ENCODE results near the gene USPL1. TPM values are rescaled to one million over a fixed set of nuclear protein-coding genes. Genes with fewer than 3 reads are reported as not detected.

USPL1 gene
- total RNA-seq, 1 donor from 2014 or later: 18.4 TPM

GRCh38 chr13:30679483-30680330, 62.0 kb downstream of the USPL1 start:
- Histone ChIP-seq H3K9me3 (no peaks in the 10 kb centered on the region), H3K4me1 (peaks cover 5% of the 10 kb centered on the region), H3K36me3 (no peaks in the 10 kb centered on the region), H3K4me3 (no peak overlapping the region), H3K27ac (no peak overlapping the region), H3K27me3 (no peaks in the 10 kb centered on the region)
- TF ChIP-seq POLR2AphosphoS5 (IDR thresholded peaks at IDR 0.05; ENCODE audit: insufficient read depth in 1 of 2, low read depth in 1 of 2) (no peak), POLR2A (IDR thresholded peaks at IDR 0.05) (no peak)
- TF ChIP-seq, protein P1, sequence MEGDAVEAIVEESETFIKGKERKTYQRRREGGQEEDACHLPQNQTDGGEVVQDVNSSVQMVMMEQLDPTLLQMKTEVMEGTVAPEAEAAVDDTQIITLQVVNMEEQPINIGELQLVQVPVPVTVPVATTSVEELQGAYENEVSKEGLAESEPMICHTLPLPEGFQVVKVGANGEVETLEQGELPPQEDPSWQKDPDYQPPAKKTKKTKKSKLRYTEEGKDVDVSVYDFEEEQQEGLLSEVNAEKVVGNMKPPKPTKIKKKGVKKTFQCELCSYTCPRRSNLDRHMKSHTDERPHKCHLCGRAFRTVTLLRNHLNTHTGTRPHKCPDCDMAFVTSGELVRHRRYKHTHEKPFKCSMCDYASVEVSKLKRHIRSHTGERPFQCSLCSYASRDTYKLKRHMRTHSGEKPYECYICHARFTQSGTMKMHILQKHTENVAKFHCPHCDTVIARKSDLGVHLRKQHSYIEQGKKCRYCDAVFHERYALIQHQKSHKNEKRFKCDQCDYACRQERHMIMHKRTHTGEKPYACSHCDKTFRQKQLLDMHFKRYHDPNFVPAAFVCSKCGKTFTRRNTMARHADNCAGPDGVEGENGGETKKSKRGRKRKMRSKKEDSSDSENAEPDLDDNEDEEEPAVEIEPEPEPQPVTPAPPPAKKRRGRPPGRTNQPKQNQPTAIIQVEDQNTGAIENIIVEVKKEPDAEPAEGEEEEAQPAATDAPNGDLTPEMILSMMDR (IDR thresholded peaks at IDR 0.05): peak in 1 of 3 experiments; percentile 22
- intact Hi-C loops (cut with DNase I): loop anchor here (5.0 to 10.0 kb wide), 3 partner anchors 125 to 365 kb away; no protein-coding TSS in a partner anchor
- no peak for DNase-seq (ENCODE audit: extremely low spot score in 2 of 2)

DNA sequence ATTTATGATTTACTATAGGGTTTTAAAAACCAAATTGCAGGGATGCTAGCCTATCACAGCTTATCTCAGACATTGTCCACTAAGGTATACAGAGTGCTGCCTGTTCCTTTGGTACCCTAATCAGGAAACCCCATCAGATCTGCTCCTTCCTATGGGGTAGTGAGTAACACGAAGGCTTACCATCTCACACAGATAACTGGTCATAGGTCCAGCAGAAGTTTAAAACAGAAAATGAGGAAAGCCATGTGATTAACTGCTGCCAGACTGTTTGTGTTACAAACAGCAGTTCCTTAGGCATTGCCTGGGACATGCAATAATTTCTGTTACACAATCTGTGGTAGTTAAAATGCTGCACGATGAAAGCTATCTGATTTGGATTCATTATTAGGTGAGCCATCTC, 64.1 kb downstream of the USPL1 start:
- no peak for DNase-seq (ENCODE audit: extremely low spot score in 2 of 2)
- Histone ChIP-seq H3K4me3 (no peak overlapping the region), H3K4me1 (peaks cover 5% of the 10 kb centered on the region), H3K27ac (peak overlapping the region; percentile 23), H3K27me3 (no peaks in the 10 kb centered on the region), H3K9me3 (no peaks in the 10 kb centered on the region), H3K36me3 (no peaks in the 10 kb centered on the region)
- intact Hi-C loops (cut with DNase I): no loop called here
- TF ChIP-seq, protein P1 (IDR thresholded peaks at IDR 0.05): no peak
- TF ChIP-seq POLR2AphosphoS5 (IDR thresholded peaks at IDR 0.05; ENCODE audit: insufficient read depth in 1 of 2, low read depth in 1 of 2): no peak
- no peak for TF ChIP-seq POLR2A (IDR thresholded peaks at IDR 0.05)

- Histone ChIP-seq H3K9me3 (no peaks in the 10 kb centered on the region), H3K36me3 (no peaks in the 10 kb centered on the region), H3K4me1 (peaks cover 5% of the 10 kb centered on the region), H3K27ac (no peak overlapping the region), H3K27me3 (no peaks in the 10 kb centered on the region), H3K4me3 (no peak overlapping the region)
- intact Hi-C loops (cut with DNase I): no loop called here
- no peak for TF ChIP-seq POLR2AphosphoS5 (IDR thresholded peaks at IDR 0.05; ENCODE audit: insufficient read depth in 1 of 2, low read depth in 1 of 2)
- no peak for TF ChIP-seq POLR2A (IDR thresholded peaks at IDR 0.05)
- TF ChIP-seq, protein P1 (IDR thresholded peaks at IDR 0.05): no peak
- no peak for DNase-seq (ENCODE audit: extremely low spot score in 2 of 2)
Measured at GRCh38 chr13:30685320-30685859, 67.7 kb downstream of the USPL1 start.

- Histone ChIP-seq H3K36me3 (no peaks in the 10 kb centered on the region), H3K9me3 (no peaks in the 10 kb centered on the region), H3K4me1 (peaks cover 10% of the 10 kb centered on the region), H3K27ac (no peak overlapping the region), H3K27me3 (no peaks in the 10 kb centered on the region), H3K4me3 (no peak overlapping the region)
- no peak for DNase-seq (ENCODE audit: extremely low spot score in 2 of 2)
- intact Hi-C loops (cut with DNase I): no loop called here
- TF ChIP-seq POLR2AphosphoS5 (IDR thresholded peaks at IDR 0.05; ENCODE audit: insufficient read depth in 1 of 2, low read depth in 1 of 2) (no peak), POLR2A (IDR thresholded peaks at IDR 0.05) (no peak)
- TF ChIP-seq, protein P1 (IDR thresholded peaks at IDR 0.05): no peak
Measured at GRCh38 chr13:30685987-30686386, 68.3 kb downstream of the USPL1 start.

DNA sequence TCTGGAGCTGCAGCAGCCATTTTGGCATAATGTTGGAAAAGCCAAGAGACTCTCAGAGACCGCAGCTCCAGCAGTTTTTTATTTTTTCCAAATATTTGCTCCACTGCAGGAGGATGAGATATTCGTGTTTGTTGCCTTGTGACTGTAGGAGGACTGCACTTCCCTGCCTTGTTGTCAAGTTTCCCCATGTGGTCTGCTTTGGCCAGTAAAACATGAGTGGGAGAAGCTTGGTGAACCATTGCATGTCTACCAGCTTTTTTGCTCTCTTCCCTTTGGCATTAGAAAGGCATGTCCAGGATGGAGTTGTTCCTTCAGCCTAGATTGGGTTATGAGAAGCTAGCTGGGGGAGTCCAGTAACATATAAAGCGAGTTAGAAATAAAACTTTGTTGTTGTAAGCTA, 69.9 kb downstream of the USPL1 start:
- Histone ChIP-seq H3K9me3 (no peaks in the 10 kb centered on the region), H3K4me3 (no peak overlapping the region), H3K4me1 (peaks cover 8% of the 10 kb centered on the region), H3K36me3 (no peaks in the 10 kb centered on the region), H3K27ac (no peak overlapping the region), H3K27me3 (no peaks in the 10 kb centered on the region)
- intact Hi-C loops (cut with DNase I): no loop called here
- DNase-seq (ENCODE audit: extremely low spot score in 2 of 2): no peak
- TF ChIP-seq, protein P1 (IDR thresholded peaks at IDR 0.05): no peak
- TF ChIP-seq POLR2AphosphoS5 (IDR thresholded peaks at IDR 0.05; ENCODE audit: insufficient read depth in 1 of 2, low read depth in 1 of 2) (no peak), POLR2A (IDR thresholded peaks at IDR 0.05) (no peak)
